GM08714 (cell line): ENCODE data around the gene PEX26.
A peak's percentile ranks its signal among the peaks of the same experiment; 100 is the strongest.
"Not testable (repeated sequence)": the region's sequence is repeated elsewhere in the genome, so short reads cannot be mapped to it uniquely, and the experiment has no call there.

Source experiments
- H3K4me3 ChIP-seq: fragments of 200-500 bp; sonication (Bioruptor generic); 2 replicates; pipeline ENCODE4 v1.5.1; 2014; ENCODE audit warnings: mild to moderate bottlenecking, low read length, inconsistent platforms
- ZNF274 ChIP-seq: IDR thresholded peaks from 2 replicates; pipeline ENCODE4 v1.6.1; 2012; ENCODE audit warnings: mild to moderate bottlenecking, low read depth, low read length

The PEX26 gene

GRCh38 chr22:18077639-18078328, at the start of gene PEX26:
TSS of gene PEX26 (plus strand) at chr22:18077990. CDS start at chr22:18078377, 387 bp downstream.
- no peak for TF ChIP-seq ZNF274
- H3K4me3 ChIP-seq: peak within 1 kb of the TSS; percentile 88

- TF ChIP-seq ZNF274: no peak
Observed at GRCh38 chr22:18028817-18029527, 48.8 kb upstream of the PEX26 start.

DNA sequence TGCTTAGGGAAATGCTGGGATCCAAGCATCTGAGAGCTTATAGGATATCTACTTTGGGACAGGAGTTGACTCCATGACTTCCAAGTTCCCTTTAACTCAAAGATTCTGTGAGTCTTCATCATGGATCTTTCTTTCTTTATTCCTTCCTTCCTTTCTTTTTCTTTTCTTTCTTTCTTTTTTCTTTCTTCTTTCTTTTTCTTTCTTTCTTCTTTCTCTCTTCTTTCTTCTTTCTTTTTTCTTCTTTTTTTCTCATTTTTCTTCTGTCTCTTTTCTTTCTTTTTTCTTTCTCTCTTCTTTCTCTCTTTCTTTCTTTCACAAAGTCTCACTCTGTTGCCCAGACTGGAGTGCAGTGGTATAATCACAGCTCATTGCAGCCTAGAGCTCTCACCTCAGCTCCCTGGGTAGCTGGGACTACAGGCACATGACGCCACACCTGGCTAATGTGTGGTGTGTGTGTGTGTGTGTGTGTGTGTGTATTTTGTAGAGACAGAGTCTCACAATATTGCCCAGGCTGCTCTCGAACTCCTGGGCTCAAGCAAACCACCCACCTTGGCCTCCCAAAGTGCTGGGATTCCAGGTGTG, 48.0 kb upstream of the PEX26 start:
- no peak overlapping the region for H3K4me3 ChIP-seq
- no peak for TF ChIP-seq ZNF274

More at GRCh38 chr22:18028817-18029527, 48.8 kb upstream of the PEX26 start:
- no peak overlapping the region for H3K4me3 ChIP-seq

DNA sequence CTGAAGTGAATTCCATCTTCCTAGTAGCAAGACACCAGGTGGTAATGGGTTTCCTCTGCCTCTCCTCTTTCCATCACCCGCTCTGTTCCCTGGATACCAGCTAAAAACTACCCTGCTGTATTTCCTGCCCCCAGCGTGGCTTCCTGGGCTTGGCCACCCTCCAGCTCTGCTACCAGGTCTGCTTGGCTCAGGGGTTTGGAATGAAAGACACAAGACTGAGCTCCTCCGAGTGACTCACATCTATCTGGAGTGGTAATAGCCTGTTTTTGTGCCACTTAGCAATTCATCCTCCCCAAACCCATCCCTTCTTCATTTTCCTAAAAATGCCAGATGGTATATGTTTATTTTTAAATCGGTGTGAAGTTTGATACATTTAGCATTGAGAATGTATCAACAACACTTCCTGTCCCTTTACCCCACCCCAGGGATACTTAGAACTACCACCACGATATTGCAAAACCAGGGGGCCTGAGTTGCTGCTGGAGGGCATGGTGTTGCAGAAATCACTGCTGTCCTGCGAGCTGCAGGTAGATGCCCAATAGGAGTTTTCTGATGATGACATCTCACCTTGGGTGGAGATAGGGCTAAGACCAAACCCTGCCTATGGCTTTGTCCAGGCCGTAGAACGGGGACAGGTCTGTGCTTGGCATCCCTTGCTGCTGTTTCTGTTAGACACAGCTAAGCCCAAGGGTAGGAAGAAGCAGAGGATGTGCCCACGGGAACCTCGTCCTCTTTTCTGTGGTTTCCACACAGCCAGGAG, 45.9 kb upstream of the PEX26 start:
- no peak for TF ChIP-seq ZNF274
- no peak overlapping the region for H3K4me3 ChIP-seq

- no peak overlapping the region for H3K4me3 ChIP-seq
- no peak for TF ChIP-seq ZNF274
Observed at GRCh38 chr22:18032455-18033101, 45.2 kb upstream of the PEX26 start.

DNA sequence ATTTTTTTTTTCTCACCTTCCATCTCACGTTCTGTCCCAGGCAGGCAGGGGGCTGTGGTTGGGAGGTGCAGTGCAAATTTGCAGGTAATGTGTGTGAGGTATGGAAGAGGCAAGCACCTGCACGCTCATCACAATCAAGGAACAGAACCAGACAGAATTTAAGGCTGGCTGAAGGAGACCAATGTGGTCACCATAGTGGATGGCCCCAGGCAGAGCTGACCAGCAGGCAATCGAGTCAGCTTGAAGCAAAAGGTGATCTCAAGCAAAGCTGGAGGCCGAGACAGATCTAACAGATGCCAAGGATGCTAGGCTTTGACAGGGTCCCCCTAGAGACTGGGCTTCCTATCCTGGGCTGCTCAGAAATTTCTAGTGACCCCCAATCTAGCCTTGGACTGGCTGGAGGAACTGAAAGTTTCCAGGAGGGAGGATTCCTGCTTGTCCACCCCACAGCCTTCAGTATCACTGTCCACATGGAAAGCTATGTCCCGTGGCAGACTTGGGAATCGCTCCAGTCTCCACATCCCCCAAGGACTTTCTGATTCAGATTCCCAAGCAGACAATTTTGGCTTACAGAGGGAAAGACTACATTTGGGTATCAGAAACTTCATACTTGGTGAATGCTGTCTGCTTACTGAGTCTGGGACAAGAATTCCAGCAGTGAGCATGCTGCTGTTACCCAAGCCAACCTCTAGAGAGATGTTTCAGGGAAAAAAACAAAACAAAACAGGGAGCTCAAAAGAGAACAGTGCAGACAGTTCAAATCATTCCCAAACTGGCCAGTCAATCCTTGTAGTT, 44.4 kb upstream of the PEX26 start:
- TF ChIP-seq ZNF274: no peak
- H3K4me3 ChIP-seq: no peak overlapping the region

GRCh38 chr22:18034076-18034475, 43.7 kb upstream of the PEX26 start:
- TF ChIP-seq ZNF274: no peak
- no peak overlapping the region for H3K4me3 ChIP-seq

DNA sequence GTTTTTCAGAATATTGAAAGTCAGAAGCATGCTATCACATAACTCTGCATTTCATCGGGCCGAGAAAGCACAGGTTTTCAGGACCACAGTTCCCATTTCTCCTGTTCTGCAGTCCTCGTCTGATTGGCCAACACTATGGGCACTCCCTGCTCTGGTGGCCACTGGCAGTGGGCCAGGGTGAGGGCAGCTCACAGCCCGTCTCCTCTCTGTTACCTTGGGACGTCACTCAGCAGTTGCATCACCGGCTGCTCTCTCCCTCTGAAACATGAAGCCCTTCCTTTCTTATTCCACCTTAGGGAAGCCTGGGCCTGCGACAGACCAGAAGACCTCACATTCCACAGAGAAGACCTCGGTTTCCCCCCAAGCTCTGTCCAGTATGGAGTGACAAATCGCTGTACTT, 42.0 kb upstream of the PEX26 start:
- TF ChIP-seq ZNF274: no peak

DNA sequence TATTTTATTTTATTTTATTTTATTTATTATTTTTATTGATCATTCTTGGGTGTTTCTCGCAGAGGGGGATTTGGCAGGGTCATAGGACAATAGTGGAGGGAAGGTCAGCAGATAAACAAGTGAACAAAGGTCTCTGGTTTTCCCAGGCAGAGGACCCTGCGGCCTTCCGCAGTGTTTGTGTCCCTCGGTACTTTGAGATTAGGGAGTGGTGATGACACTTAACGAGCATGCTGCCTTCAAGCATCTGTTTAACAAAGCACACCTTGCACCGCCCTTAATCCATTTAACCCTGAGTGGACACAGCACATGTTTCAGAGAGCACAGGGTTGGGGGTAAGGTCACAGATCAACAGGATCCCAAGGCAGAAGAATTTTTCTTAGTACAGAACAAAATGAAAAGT, 36.9 kb upstream of the PEX26 start:
- H3K4me3 ChIP-seq: not testable (repeated sequence)

More for the DNA sequence above, 42.0 kb upstream of the PEX26 start:
- no peak overlapping the region for H3K4me3 ChIP-seq

GRCh38 chr22:18042685-18043084, 35.1 kb upstream of the PEX26 start:
- no peak for TF ChIP-seq ZNF274

GRCh38 chr22:18044548-18045271, 33.1 kb upstream of the PEX26 start:
- no peak for TF ChIP-seq ZNF274
- no peak overlapping the region for H3K4me3 ChIP-seq

More at GRCh38 chr22:18042685-18043084, 35.1 kb upstream of the PEX26 start:
- no peak overlapping the region for H3K4me3 ChIP-seq

DNA sequence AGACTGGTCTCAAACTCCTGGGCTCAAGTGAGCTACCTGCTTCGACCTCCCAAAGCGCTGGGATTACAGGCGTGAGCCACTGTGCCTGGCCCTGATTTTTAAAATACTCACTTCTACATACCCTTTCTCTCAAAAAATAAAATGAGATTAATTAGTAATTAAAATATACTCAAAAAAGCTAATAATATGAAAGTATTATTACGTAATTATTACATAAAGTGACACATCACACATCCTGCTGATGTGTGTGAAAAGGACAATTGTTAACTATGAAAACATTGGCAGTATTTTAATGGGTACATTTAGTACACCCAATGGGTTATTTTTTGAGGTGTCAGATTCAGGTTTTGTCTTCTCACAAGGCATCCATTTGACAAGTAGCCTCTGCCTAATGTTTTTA, 32.0 kb upstream of the PEX26 start:
- no peak overlapping the region for H3K4me3 ChIP-seq
- TF ChIP-seq ZNF274: no peak

GRCh38 chr22:18048041-18048440, 29.7 kb upstream of the PEX26 start:
- TF ChIP-seq ZNF274: no peak
- H3K4me3 ChIP-seq: no peak overlapping the region
